SJSA1 (cell line): ENCODE measurements around the gene GSK3B. TPM values are rescaled to one million over a fixed set of nuclear protein-coding genes. Genes with fewer than 3 reads are reported as not detected.

Experiments used
- DNase-seq, 2 experiments: peaks; one replicate each; pipeline ENCODE4 v3.0.0-alpha.2; 2015 to 2020; ENCODE audit warnings: low spot score in 2 of 2, low read depth in 1 of 2
- H3K27ac ChIP-seq: fragments of 250-450 bp; sonication (Bioruptor Pico); 2 replicates; pipeline ENCODE4 v1.5.1; 2020; ENCODE audit warnings: mild to moderate bottlenecking, moderate library complexity
- H3K27me3 ChIP-seq: fragments of 250-450 bp; sonication (Bioruptor Pico); replicated peaks from 2 replicates; pipeline ENCODE4 v1.5.1; 2020; ENCODE audit warnings: mild to moderate bottlenecking, moderate library complexity
- H3K36me3 ChIP-seq: fragments of 250-450 bp; sonication (Bioruptor Pico); 2 replicates; pipeline ENCODE4 v1.5.1; 2020; ENCODE audit warnings: mild to moderate bottlenecking
- H3K4me1 ChIP-seq: fragments of 250-450 bp; sonication (Bioruptor Pico); replicated peaks from 2 replicates; pipeline ENCODE4 v1.6.1; 2021; ENCODE audit warnings: mild to moderate bottlenecking
- H3K4me3 ChIP-seq: fragments of 250-450 bp; sonication (Bioruptor Pico); 2 replicates; pipeline ENCODE4 v1.5.1; 2020; ENCODE audit warnings: mild to moderate bottlenecking
- H3K9me3 ChIP-seq: fragments of 250-450 bp; sonication (Bioruptor Pico); replicated peaks from 2 replicates; pipeline ENCODE4 v1.5.1; 2020; ENCODE audit warnings: mild to moderate bottlenecking
- total RNA-seq: library from RNA; depleted of rRNA; stranded (reverse); fragments of >200 nt; shearing (Covaris generic); gene quantifications from 2 replicates; pipeline ENCODE4 v1.2.3, GENCODE V29; 2014; rRNA removed

GSK3B gene
- total RNA-seq, 1 experiment from 2014 or later: 45.5 TPM

- H3K4me3 ChIP-seq: no peak overlapping the region
- no peaks in the 10 kb centered on the region for H3K27me3 ChIP-seq
- no peaks in the 10 kb centered on the region for H3K36me3 ChIP-seq
- H3K4me1 ChIP-seq: no peaks in the 10 kb centered on the region
- no peak overlapping the region for H3K27ac ChIP-seq
- H3K9me3 ChIP-seq: no peaks in the 10 kb centered on the region
- DNase-seq: no peak
Observed at GRCh38 chr3:119782460-119782859, 311.8 kb downstream of the GSK3B start.

GRCh38 chr3:119781330-119782198 is 312.7 kb downstream of the GSK3B start, which contains the start of gene NR1I2:
NR1I2 (plus strand) TSS chr3:119782101.
- DNase-seq: no peak
- no peak within 1 kb of the TSS for H3K27ac ChIP-seq
- H3K4me3 ChIP-seq: no peak within 1 kb of the TSS
- H3K27me3 ChIP-seq: no peaks in the 10 kb centered on the region
- H3K9me3 ChIP-seq: no peaks in the 10 kb centered on the region
- no peaks in the 10 kb centered on the region for H3K4me1 ChIP-seq
- no peaks in the 10 kb centered on the region for H3K36me3 ChIP-seq

- H3K9me3 ChIP-seq: peaks cover 3% of the 10 kb centered on the region; the same call in 1 of the 2 replicates
- H3K27me3 ChIP-seq: no peaks in the 10 kb centered on the region
- no peak overlapping the region for H3K4me3 ChIP-seq
- no peaks in the 10 kb centered on the region for H3K36me3 ChIP-seq
- no peak for DNase-seq
- no peak overlapping the region for H3K27ac ChIP-seq
- no peaks in the 10 kb centered on the region for H3K4me1 ChIP-seq
Observed at GRCh38 chr3:119779731-119780383, 314.4 kb downstream of the GSK3B start.

- no peaks in the 10 kb centered on the region for H3K4me1 ChIP-seq
- no peak overlapping the region for H3K4me3 ChIP-seq
- H3K9me3 ChIP-seq: peaks cover 3% of the 10 kb centered on the region; the same call in 1 of the 2 replicates
- no peaks in the 10 kb centered on the region for H3K27me3 ChIP-seq
- no peak for DNase-seq
- H3K27ac ChIP-seq: no peak overlapping the region
- no peaks in the 10 kb centered on the region for H3K36me3 ChIP-seq
Observed at GRCh38 chr3:119778811-119779210, 315.4 kb downstream of the GSK3B start.

- Histone ChIP-seq H3K4me1 (no peaks in the 10 kb centered on the region), H3K27ac (no peak overlapping the region), H3K9me3 (peaks cover 3% of the 10 kb centered on the region; the same call in 1 of the 2 replicates), H3K36me3 (no peaks in the 10 kb centered on the region), H3K4me3 (no peak overlapping the region), H3K27me3 (no peaks in the 10 kb centered on the region)
- DNase-seq: no peak
Observed at GRCh38 chr3:119778176-119778575, 316.1 kb downstream of the GSK3B start.

GRCh38 chr3:119776304-119776703 is 317.9 kb downstream of the GSK3B start:
- no peaks in the 10 kb centered on the region for H3K4me1 ChIP-seq
- no peaks in the 10 kb centered on the region for H3K36me3 ChIP-seq

GRCh38 chr3:119774444-119774843 is 319.8 kb downstream of the GSK3B start:
- Histone ChIP-seq H3K27me3 (no peaks in the 10 kb centered on the region), H3K9me3 (peaks cover 3% of the 10 kb centered on the region; the same call in 1 of the 2 replicates), H3K36me3 (no peaks in the 10 kb centered on the region), H3K4me1 (no peaks in the 10 kb centered on the region; the same call in 1 of the 2 replicates), H3K27ac (no peak overlapping the region), H3K4me3 (no peak overlapping the region)
- DNase-seq: no peak

More at GRCh38 chr3:119776304-119776703, 317.9 kb downstream of the GSK3B start:
- Histone ChIP-seq H3K27ac (no peak overlapping the region), H3K9me3 (peaks cover 3% of the 10 kb centered on the region; the same call in 1 of the 2 replicates), H3K27me3 (no peaks in the 10 kb centered on the region), H3K4me3 (no peak overlapping the region)
- DNase-seq: no peak

Other genes with a start within 250 kb of the GSK3B start
- gene GPR156, start 190.8 kb upstream of the GSK3B start, total RNA-seq: 0.34 and 0.61 TPM in 2 replicates